WTC11 (cell line): ENCODE results near the gene ZNF48. TPM values are rescaled to one million over a fixed set of nuclear protein-coding genes. Genes with fewer than 3 reads are reported as not detected.

Source experiments
- ATAC-seq: fragments of 200-7000 bp; cut with Tn5 transposase; 2 replicates; pipeline ENCODE4 v1.10.0; 2021; ENCODE audit warnings: mild to moderate bottlenecking, moderate library complexity
- CTCF ChIA-PET: fragments of 300-600 bp; sonication (Branson Sonifier 250); formaldehyde crosslinking; loops from one replicate; lab custom pipeline; 2021; ENCODE audit warnings: antibody characterized with exemption; lab: Charles Lee
- POLR2A ChIA-PET: fragments of 350-600 bp; sonication (Branson Sonifier 250); formaldehyde crosslinking; loops from one replicate; lab custom pipeline; 2021; ENCODE audit warnings: antibody characterized with exemption; lab: Charles Lee
- DNase-seq: peaks from one replicate; pipeline ENCODE4 v3.0.0; 2021; ENCODE audit warnings: low spot score
- H3K27ac Mint-ChIP-seq: 2 replicates; pipeline ENCODE4 v1.8.0; 2021; ENCODE audit warnings: mixed read lengths
- H3K27me3 Mint-ChIP-seq: 2 replicates; pipeline ENCODE4 v1.8.0; 2021; ENCODE audit warnings: low read depth, mild to moderate bottlenecking, moderate library complexity, mixed read lengths
- H3K36me3 Mint-ChIP-seq: 2 replicates; pipeline ENCODE4 v1.8.0; 2021; ENCODE audit warnings: mixed read lengths
- H3K4me1 Mint-ChIP-seq: 2 replicates; pipeline ENCODE4 v1.8.0; 2022; ENCODE audit warnings: mixed read lengths
- H3K4me3 Mint-ChIP-seq: 2 replicates; pipeline ENCODE4 v1.8.0; 2021; ENCODE audit warnings: mild to moderate bottlenecking, moderate library complexity, mixed read lengths
- H3K9me3 Mint-ChIP-seq: 2 replicates; pipeline ENCODE4 v1.8.0; 2021; ENCODE audit warnings: mixed read lengths
- E2F5 ChIP-seq: sonication (generic); formaldehyde crosslinking; IDR thresholded peaks from 2 replicates; pipeline ENCODE4 v1.8.1; 2022; ENCODE audit warnings: mild to moderate bottlenecking, moderate library complexity, missing genetic modification reagents
- FOXJ3 ChIP-seq: sonication (generic); formaldehyde crosslinking; IDR thresholded peaks from 2 replicates; pipeline ENCODE4 v1.9.0; 2021; ENCODE audit warnings: missing genetic modification reagents, mild to moderate bottlenecking, borderline replicate concordance
- FOXP4 ChIP-seq: sonication (generic); formaldehyde crosslinking; IDR thresholded peaks from 2 replicates; pipeline ENCODE4 v1.8.0; 2022; ENCODE audit warnings: mild to moderate bottlenecking, missing genetic modification reagents
- GRHL2 ChIP-seq: fragments of 250-450 bp; sonication (Bioruptor Pico); IDR thresholded peaks from 2 replicates; pipeline ENCODE4 v1.8.0; 2022; ENCODE audit warnings: mild to moderate bottlenecking, moderate library complexity; ENCODE audit not compliant: insufficient replicate concordance, severe bottlenecking
- HMGA2 ChIP-seq: fragments of 250-450 bp; sonication (Bioruptor Pico); IDR thresholded peaks from 2 replicates; pipeline ENCODE4 v1.4.0; 2021; ENCODE audit warnings: mild to moderate bottlenecking, moderate library complexity
- IRF2 ChIP-seq: sonication (generic); formaldehyde crosslinking; IDR thresholded peaks from 2 replicates; pipeline ENCODE4 v1.8.0; 2022; ENCODE audit warnings: low read depth, missing genetic modification reagents, borderline replicate concordance
- KAT7 ChIP-seq: sonication (generic); formaldehyde crosslinking; IDR thresholded peaks from 2 replicates; pipeline ENCODE4 v1.8.1; 2023; ENCODE audit warnings: missing genetic modification reagents, mild to moderate bottlenecking, borderline replicate concordance
- NFATC4 ChIP-seq: fragments of 250-450 bp; sonication (Bioruptor Pico); IDR thresholded peaks from 2 replicates; pipeline ENCODE4 v1.9.0; 2021; ENCODE audit warnings: mild to moderate bottlenecking
- RORB ChIP-seq: fragments of 250-450 bp; sonication (Bioruptor Pico); IDR thresholded peaks from 2 replicates; pipeline ENCODE4 v1.9.0; 2021; ENCODE audit warnings: mild to moderate bottlenecking
- SOX15 ChIP-seq: fragments of 250-450 bp; sonication (Bioruptor Pico); IDR thresholded peaks from 2 replicates; pipeline ENCODE4 v1.9.0; 2021; ENCODE audit warnings: mild to moderate bottlenecking
- ZBTB21 ChIP-seq: sonication (generic); formaldehyde crosslinking; IDR thresholded peaks from 2 replicates; pipeline ENCODE4 v1.8.1; 2023; ENCODE audit warnings: mild to moderate bottlenecking, missing genetic modification reagents, borderline replicate concordance
- ZNF263 ChIP-seq: sonication (generic); formaldehyde crosslinking; IDR thresholded peaks from 2 replicates; pipeline ENCODE4 v1.8.1; 2022; ENCODE audit warnings: low read depth, mild to moderate bottlenecking, moderate library complexity, missing genetic modification reagents
- ZNF423 ChIP-seq: fragments of 250-450 bp; sonication (Bioruptor Pico); IDR thresholded peaks from 2 replicates; pipeline ENCODE4 v2.1.2; 2022; ENCODE audit warnings: mild to moderate bottlenecking, moderate library complexity
- ZNF532 ChIP-seq: fragments of 250-450 bp; sonication (Bioruptor Pico); IDR thresholded peaks from 2 replicates; pipeline ENCODE4 v1.9.0; 2021; ENCODE audit warnings: mild to moderate bottlenecking, borderline replicate concordance
- total RNA-seq: library from RNA; stranded (reverse); gene quantifications from 3 replicates; pipeline ENCODE4 v1.2.3, GENCODE V29; 2021
- TF ChIP-seq, protein P1 (sequence below): sonication (generic); formaldehyde crosslinking; IDR thresholded peaks from 2 replicates; pipeline ENCODE4 v1.8.1; 2023; ENCODE audit warnings: mild to moderate bottlenecking, missing genetic modification reagents, borderline replicate concordance

The ZNF48 gene
- total RNA-seq, 1 experiment from 2014 or later = 39.3 TPM

GRCh38 chr16:30380072-30380802 is 15.0 kb upstream of the ZNF48 start (continued):
- TF ChIP-seq FOXJ3 (CRISPR knock-in tag) (no peak), NFATC4 (no peak), KAT7 (CRISPR knock-in tag) (no peak), GRHL2 (no peak), SOX15 (CRISPR knock-in tag) (no peak), FOXP4 (CRISPR knock-in tag) (no peak)
- TF ChIP-seq, all 79 proteins: peak for 0

- ATAC-seq = no peak
- H3K4me1 Mint-ChIP-seq = peaks cover 9% of the 10 kb centered on the region
- CTCF ChIA-PET = no interaction called here
- POLR2A ChIA-PET = no interaction called here
- H3K9me3 Mint-ChIP-seq = no peaks in the 10 kb centered on the region
- H3K4me3 Mint-ChIP-seq = no peak overlapping the region
- 0 out of 2 replicates have a peak, but pooled peaks cover 2% of the 10 kb centered on the region for H3K36me3 Mint-ChIP-seq
- H3K27me3 Mint-ChIP-seq = peaks cover 13% of the 10 kb centered on the region
- TF ChIP-seq RORB (CRISPR knock-in tag) = no peak
- TF ChIP-seq ZNF263 (CRISPR knock-in tag) = no peak
- no peak for TF ChIP-seq HMGA2
- no peak for TF ChIP-seq E2F5 (CRISPR knock-in tag)
- TF ChIP-seq ZNF423 = no peak
- no peak for TF ChIP-seq IRF2
- TF ChIP-seq, protein P1, sequence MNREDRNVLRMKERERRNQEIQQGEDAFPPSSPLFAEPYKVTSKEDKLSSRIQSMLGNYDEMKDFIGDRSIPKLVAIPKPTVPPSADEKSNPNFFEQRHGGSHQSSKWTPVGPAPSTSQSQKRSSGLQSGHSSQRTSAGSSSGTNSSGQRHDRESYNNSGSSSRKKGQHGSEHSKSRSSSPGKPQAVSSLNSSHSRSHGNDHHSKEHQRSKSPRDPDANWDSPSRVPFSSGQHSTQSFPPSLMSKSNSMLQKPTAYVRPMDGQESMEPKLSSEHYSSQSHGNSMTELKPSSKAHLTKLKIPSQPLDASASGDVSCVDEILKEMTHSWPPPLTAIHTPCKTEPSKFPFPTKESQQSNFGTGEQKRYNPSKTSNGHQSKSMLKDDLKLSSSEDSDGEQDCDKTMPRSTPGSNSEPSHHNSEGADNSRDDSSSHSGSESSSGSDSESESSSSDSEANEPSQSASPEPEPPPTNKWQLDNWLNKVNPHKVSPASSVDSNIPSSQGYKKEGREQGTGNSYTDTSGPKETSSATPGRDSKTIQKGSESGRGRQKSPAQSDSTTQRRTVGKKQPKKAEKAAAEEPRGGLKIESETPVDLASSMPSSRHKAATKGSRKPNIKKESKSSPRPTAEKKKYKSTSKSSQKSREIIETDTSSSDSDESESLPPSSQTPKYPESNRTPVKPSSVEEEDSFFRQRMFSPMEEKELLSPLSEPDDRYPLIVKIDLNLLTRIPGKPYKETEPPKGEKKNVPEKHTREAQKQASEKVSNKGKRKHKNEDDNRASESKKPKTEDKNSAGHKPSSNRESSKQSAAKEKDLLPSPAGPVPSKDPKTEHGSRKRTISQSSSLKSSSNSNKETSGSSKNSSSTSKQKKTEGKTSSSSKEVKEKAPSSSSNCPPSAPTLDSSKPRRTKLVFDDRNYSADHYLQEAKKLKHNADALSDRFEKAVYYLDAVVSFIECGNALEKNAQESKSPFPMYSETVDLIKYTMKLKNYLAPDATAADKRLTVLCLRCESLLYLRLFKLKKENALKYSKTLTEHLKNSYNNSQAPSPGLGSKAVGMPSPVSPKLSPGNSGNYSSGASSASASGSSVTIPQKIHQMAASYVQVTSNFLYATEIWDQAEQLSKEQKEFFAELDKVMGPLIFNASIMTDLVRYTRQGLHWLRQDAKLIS (CRISPR knock-in tag) = no peak
- no peak for TF ChIP-seq ZBTB21
- no peak for TF ChIP-seq ZNF532
- no peak for DNase-seq
- H3K27ac Mint-ChIP-seq = no peak overlapping the region
Measured at GRCh38 chr16:30380803-30381208, 14.4 kb upstream of the ZNF48 start.
